Mesothelial cell of epicardium (in vitro differentiated cells): Measurements from ENCODE around the gene POLD1. TPM values are rescaled to one million over a fixed set of nuclear protein-coding genes. Genes with fewer than 3 reads are reported as not detected.

Experiments
- DNase-seq, 2 experiments: peaks; one replicate each; pipeline ENCODE4 v3.0.0; 2021; ENCODE audit warnings: low spot score in 2 of 2; ENCODE audit not compliant: unreplicated experiment in 2 of 2
- H3K27ac Mint-ChIP-seq: 2 replicates; pipeline ENCODE4 v1.8.0; 2021; ENCODE audit warnings: mixed read lengths
- H3K27me3 Mint-ChIP-seq: 2 replicates; pipeline ENCODE4 v1.8.0; 2021; ENCODE audit warnings: low read depth, mixed read lengths
- H3K36me3 Mint-ChIP-seq: 2 replicates; pipeline ENCODE4 v1.8.0; 2021; ENCODE audit warnings: mixed read lengths
- H3K4me1 Mint-ChIP-seq: 2 replicates; pipeline ENCODE4 v1.8.0; 2021; ENCODE audit warnings: mixed read lengths
- H3K4me3 Mint-ChIP-seq: 2 replicates; pipeline ENCODE4 v1.8.0; 2021; ENCODE audit warnings: mild to moderate bottlenecking, moderate library complexity, mixed read lengths
- H3K9me3 Mint-ChIP-seq: 2 replicates; pipeline ENCODE4 v1.8.0; 2021; ENCODE audit warnings: mixed read lengths
- CTCF ChIP-seq: fragments of 200-600 bp; sonication (generic); IDR thresholded peaks from one replicate; pipeline ENCODE4 v1.5.0; 2021; ENCODE audit warnings: antibody characterized with exemption; ENCODE audit not compliant: unreplicated experiment
- total RNA-seq: library from RNA; stranded (reverse); gene quantifications from 3 replicates; pipeline ENCODE4 v1.2.1, GENCODE V29; 2021

Gene POLD1
- total RNA-seq, 1 donor from 2014 or later: 60.6 TPM

GRCh38 chr19:50393589-50393988 is 9.4 kb downstream of the POLD1 start:
- H3K4me3 Mint-ChIP-seq: no peak overlapping the region
- no peak for DNase-seq
- no peaks in the 10 kb centered on the region for H3K9me3 Mint-ChIP-seq
- H3K36me3 Mint-ChIP-seq: peaks cover 36% of the 10 kb centered on the region
- no peak overlapping the region for H3K27ac Mint-ChIP-seq
- TF ChIP-seq CTCF: no peak
- H3K27me3 Mint-ChIP-seq: no peaks in the 10 kb centered on the region
- H3K4me1 Mint-ChIP-seq: no peaks in the 10 kb centered on the region

GRCh38 chr19:50394017-50394416 is 9.9 kb downstream of the POLD1 start:
- Mint-ChIP-seq H3K4me1 (no peaks in the 10 kb centered on the region), H3K27ac (no peak overlapping the region), H3K36me3 (peaks cover 37% of the 10 kb centered on the region)

GRCh38 chr19:50398675-50399367 is 14.7 kb downstream of the POLD1 start:
- Mint-ChIP-seq H3K27ac (no peak overlapping the region), H3K4me3 (no peak overlapping the region), H3K4me1 (no peaks in the 10 kb centered on the region), H3K9me3 (no peaks in the 10 kb centered on the region), H3K27me3 (no peaks in the 10 kb centered on the region), H3K36me3 (peaks cover 19% of the 10 kb centered on the region)
- TF ChIP-seq CTCF: no peak
- no peak for DNase-seq

More at GRCh38 chr19:50394017-50394416, 9.9 kb downstream of the POLD1 start:
- no peak for DNase-seq
- no peaks in the 10 kb centered on the region for H3K27me3 Mint-ChIP-seq
- H3K9me3 Mint-ChIP-seq: no peaks in the 10 kb centered on the region
- H3K4me3 Mint-ChIP-seq: no peak overlapping the region
- no peak for TF ChIP-seq CTCF

GRCh38 chr19:50399368-50399745 is 15.2 kb downstream of the POLD1 start:
- Mint-ChIP-seq H3K9me3 (no peaks in the 10 kb centered on the region), H3K27ac (no peak overlapping the region), H3K36me3 (peaks cover 19% of the 10 kb centered on the region), H3K4me1 (no peaks in the 10 kb centered on the region), H3K27me3 (no peaks in the 10 kb centered on the region), H3K4me3 (no peak overlapping the region)
- TF ChIP-seq CTCF: no peak
- no peak for DNase-seq

- Mint-ChIP-seq H3K4me3 (no peak overlapping the region), H3K27ac (no peak overlapping the region), H3K36me3 (peaks cover 20% of the 10 kb centered on the region), H3K27me3 (no peaks in the 10 kb centered on the region), H3K4me1 (no peaks in the 10 kb centered on the region), H3K9me3 (no peaks in the 10 kb centered on the region)
- TF ChIP-seq CTCF: no peak
- DNase-seq: no peak
Observed at GRCh38 chr19:50401605-50402450, 17.7 kb downstream of the POLD1 start.
